IMR-90 (cell line): ENCODE results near the gene PSMD8. TPM values are rescaled to one million over a fixed set of nuclear protein-coding genes. Genes with fewer than 3 reads are reported as not detected.

Source experiments
- ATAC-seq: fragments of 200-7000 bp; cut with Tn5 transposase; 2 replicates; pipeline ENCODE4 v1.9.1; 2020; ENCODE audit warnings: low read depth, mild to moderate bottlenecking, moderate library complexity
- BruUV-seq: library from RNA; stranded (reverse); fragments of 400-500 nt; replicated peaks from 2 replicates; lab custom pipeline; 2021; lab: Mats Ljungman, UMichigan
- CTCF ChIA-PET: fragments of 300-600 bp; formaldehyde crosslinking; extraction: SDS; loops from one replicate; lab custom pipeline; 2021; ENCODE audit warnings: antibody characterized with exemption; lab: Yijun Ruan, JAX
- POLR2A ChIA-PET: fragments of 300-600 bp; sonication (Branson Sonifier 250); formaldehyde crosslinking; loops from one replicate; lab custom pipeline; 2022; ENCODE audit warnings: antibody characterized with exemption; ENCODE audit not compliant: unreplicated experiment; lab: Charles Lee
- DNase-seq: peaks from one replicate; pipeline ENCODE4 v3.0.0; 2013
- H2AFZ ChIP-seq: replicated peaks from 2 replicates; pipeline ENCODE3; 2013; ENCODE audit warnings: low read length, mild to moderate bottlenecking; ENCODE audit not compliant: poor library complexity
- H2AK5ac ChIP-seq: 2 replicates; pipeline ENCODE4 v1.6.1; 2013; ENCODE audit warnings: low read depth, low read length, inconsistent platforms
- H2AK9ac ChIP-seq: replicated peaks from 2 replicates; pipeline ENCODE3; 2013; ENCODE audit warnings: mild to moderate bottlenecking, low read depth, low read length, moderate library complexity; ENCODE audit not compliant: poor library complexity
- H2BK120ac ChIP-seq: 2 replicates; pipeline ENCODE4 v1.6.1; 2013; ENCODE audit warnings: low read depth, low read length, inconsistent platforms
- H2BK15ac ChIP-seq: 3 replicates; pipeline ENCODE4 v1.6.1; 2013; ENCODE audit warnings: low read depth, low read length, inconsistent platforms
- H2BK20ac ChIP-seq: 2 replicates; pipeline ENCODE4 v1.6.1; 2013; ENCODE audit warnings: low read depth, mild to moderate bottlenecking, inconsistent platforms, low read length, moderate library complexity
- H2BK5ac ChIP-seq: 2 replicates; pipeline ENCODE4 v1.6.1; 2013; ENCODE audit warnings: mild to moderate bottlenecking, low read depth, low read length, inconsistent platforms; ENCODE audit not compliant: poor library complexity, severe bottlenecking
- H3K14ac ChIP-seq: replicated peaks from 2 replicates; pipeline ENCODE4 v1.6.1; 2013; ENCODE audit warnings: low read depth, low read length, inconsistent platforms
- H3K18ac ChIP-seq: 2 replicates; pipeline ENCODE4 v1.6.1; 2013; ENCODE audit warnings: low read depth, low read length, control low read depth
- H3K23ac ChIP-seq: 2 replicates; pipeline ENCODE4 v1.6.1; 2013; ENCODE audit warnings: low read depth, low read length, inconsistent platforms
- H3K27ac ChIP-seq: 2 replicates; pipeline ENCODE4 v1.5.1; 2013; ENCODE audit warnings: mild to moderate bottlenecking, control low read depth, low read length; ENCODE audit not compliant: insufficient read depth
- H3K27me3 ChIP-seq: 2 replicates; pipeline ENCODE4 v1.6.1; 2013; ENCODE audit warnings: low read length; ENCODE audit not compliant: control insufficient read depth, insufficient read depth
- H3K36me3 ChIP-seq: 2 replicates; pipeline ENCODE4 v1.6.1; 2013; ENCODE audit warnings: low read length, mixed read lengths; ENCODE audit not compliant: control insufficient read depth, insufficient read depth
- H3K4ac ChIP-seq: 2 replicates; pipeline ENCODE4 v1.6.1; 2013; ENCODE audit warnings: low read depth, low read length, inconsistent platforms
- H3K4me1 ChIP-seq: 2 replicates; pipeline ENCODE4 v1.6.1; 2013; ENCODE audit warnings: low read length, mixed read lengths; ENCODE audit not compliant: control insufficient read depth, insufficient read depth
- H3K4me2 ChIP-seq: 2 replicates; pipeline ENCODE4 v1.6.1; 2013; ENCODE audit warnings: low read depth, mild to moderate bottlenecking, control low read depth, low read length, moderate library complexity
- H3K4me3 ChIP-seq: 2 replicates; pipeline ENCODE4 v1.5.1; 2013; ENCODE audit warnings: low read depth, mild to moderate bottlenecking, control low read depth, low read length, moderate library complexity; ENCODE audit not compliant: insufficient read depth
- H3K56ac ChIP-seq: 2 replicates; pipeline ENCODE4 v1.6.1; 2013; ENCODE audit warnings: low read length, inconsistent platforms; ENCODE audit not compliant: insufficient read depth; ENCODE audit errors: extremely low read depth
- H3K79me1 ChIP-seq, 2 experiments: 2 replicates each; pipeline ENCODE4 v1.6.1; 2013; ENCODE audit warnings: low read length in 2 of 2, inconsistent platforms in 1 of 2, low read depth in 1 of 2
- H3K9ac ChIP-seq: 2 replicates; pipeline ENCODE4 v1.6.1; 2013; ENCODE audit warnings: low read depth, low read length, control low read depth
- H3K9me1 ChIP-seq: 2 replicates; pipeline ENCODE4 v1.6.1; 2013; ENCODE audit warnings: low read length, inconsistent platforms; ENCODE audit not compliant: insufficient read depth
- H3K9me3 ChIP-seq: 2 replicates; pipeline ENCODE4 v1.6.1; 2013; ENCODE audit warnings: low read length; ENCODE audit not compliant: control insufficient read depth, insufficient read depth
- H4K20me1 ChIP-seq: 2 replicates; pipeline ENCODE4 v1.6.1; 2013; ENCODE audit warnings: low read length, inconsistent platforms; ENCODE audit not compliant: insufficient read depth
- H4K5ac ChIP-seq: 2 replicates; pipeline ENCODE4 v1.6.1; 2013; ENCODE audit warnings: mild to moderate bottlenecking, low read depth, low read length, control low read depth
- H4K8ac ChIP-seq, 2 experiments: 2 replicates each; pipeline ENCODE4 v1.6.1; 2013; ENCODE audit warnings: low read depth in 2 of 2, low read length in 2 of 2, control low read depth in 1 of 2, inconsistent platforms in 1 of 2
- H4K91ac ChIP-seq: 2 replicates; pipeline ENCODE4 v1.6.1; 2013; ENCODE audit warnings: low read depth, low read length, inconsistent platforms; ENCODE audit not compliant: insufficient read depth
- BHLHE40 ChIP-seq: fragments of 150-350 bp; IDR thresholded peaks from 2 replicates; pipeline ENCODE4 v1.6.1; 2016; ENCODE audit warnings: mild to moderate bottlenecking, low read depth, low read length
- CHD1 ChIP-seq: IDR thresholded peaks from 2 replicates; pipeline ENCODE4 v1.6.1; 2012; ENCODE audit warnings: low read depth, low read length, improper control_type of control experiment
- MAFK ChIP-seq: IDR thresholded peaks from 2 replicates; pipeline ENCODE4 v1.6.1; 2012; ENCODE audit warnings: low read depth, low read length, improper control_type of control experiment
- MXI1 ChIP-seq: IDR thresholded peaks from 2 replicates; pipeline ENCODE4 v1.6.1; 2012; ENCODE audit warnings: low read depth, mild to moderate bottlenecking, low read length, moderate library complexity, borderline replicate concordance
- NFE2L2 ChIP-seq: fragments of 150-350 bp; IDR thresholded peaks from 2 replicates; pipeline ENCODE4 v1.6.1; 2016; ENCODE audit warnings: low read depth, mild to moderate bottlenecking, low read length
- POLR2A ChIP-seq: IDR thresholded peaks from 2 replicates; pipeline ENCODE4 v1.6.1; 2012; ENCODE audit warnings: mild to moderate bottlenecking, low read depth, low read length
- RCOR1 ChIP-seq: IDR thresholded peaks from 2 replicates; pipeline ENCODE4 v1.6.1; 2012; ENCODE audit warnings: mild to moderate bottlenecking, low read length, improper control_type of control experiment; ENCODE audit not compliant: insufficient replicate concordance
- WGBS, 2 experiments: methylation state at CpG; one replicate each; pipeline versions ENCODE4 v1.1.5 to v1.1.7; 2013; ENCODE audit warnings: missing lambda C conversion rate in 2 of 2; ENCODE audit not compliant: insufficient read length in 1 of 2; ENCODE audit errors: extremely low coverage in 2 of 2; 5-methylcytosine and 5-hydroxymethylcytosine counted together
- dilution Hi-C: fragments of 300-500 bp; cut with HindIII; formaldehyde crosslinking; loops from one replicate; pipeline ENCODE4 v1.14.3; 2018; ENCODE audit warnings: low sequenced_read_pairs; ENCODE audit not compliant: unreplicated experiment
- in situ Hi-C: fragments of 300-500 bp; cut with MboI; formaldehyde crosslinking; loops from 3 replicates; pipeline ENCODE4 v1.14.3; 2019; ENCODE audit warnings: low sequenced_read_pairs, inconsistent platforms, mixed read lengths
- intact Hi-C: fragments of 100-400 bp; cut with micrococcal nuclease; formaldehyde crosslinking; loops from 2 replicates; pipeline ENCODE4 v1.10.0; 2022
- polyA plus RNA-seq, 3 experiments: library from polyadenylated mRNA; depleted of rRNA; stranded (reverse); fragments of >200 nt; gene quantifications; 2 replicates each; pipeline ENCODE4 v1.2.3, GENCODE V29; 2012; ENCODE audit warnings: low replicate concordance in 1 of 3
- total RNA-seq: library from RNA; depleted of rRNA; stranded (reverse); fragments of >200 nt; gene quantifications from 2 replicates; pipeline ENCODE4 v1.2.3, GENCODE V29; 2012
- TF ChIP-seq, protein P1 (sequence below): conservative IDR thresholded peaks from 2 replicates; pipeline ENCODE4 v1.5.1; 2012; ENCODE audit warnings: mild to moderate bottlenecking, low read depth, low read length, improper control_type of control experiment

PSMD8 gene
- total and polyA plus RNA-seq, 2 of the 4 experiments (the other 2 are of a cell fraction): 475 to 644 TPM

DNA sequence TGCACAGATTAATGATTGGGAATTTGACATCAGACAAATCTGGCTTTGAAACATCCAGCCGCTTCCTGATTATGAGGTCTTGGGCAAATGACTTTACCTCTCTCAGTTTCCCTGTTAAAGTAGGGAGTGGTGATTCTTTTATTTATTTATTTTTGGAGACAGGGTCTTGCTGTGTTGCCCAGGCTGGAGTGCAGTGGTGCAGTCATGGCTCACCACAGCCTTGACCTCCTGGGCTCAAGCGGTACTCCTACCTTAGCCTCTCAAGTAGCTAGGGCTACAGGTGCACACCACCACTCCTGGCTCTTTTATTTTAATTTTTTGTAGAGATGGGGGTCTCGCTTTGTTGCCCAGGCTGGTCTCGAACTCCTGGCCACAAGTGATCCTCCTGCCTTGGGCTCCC lies 2.7 kb downstream of the PSMD8 start:
- ATAC-seq: no peak
- peaks cover 12% of the 10 kb centered on the region for H3K4me1 ChIP-seq
- no peak overlapping the region for H4K5ac ChIP-seq
- no peak overlapping the region for H3K9ac ChIP-seq
- H2BK20ac ChIP-seq: no peak overlapping the region
- H3K9me3 ChIP-seq: no peaks in the 10 kb centered on the region
- no peaks in the 10 kb centered on the region for H3K27me3 ChIP-seq
- peaks cover 39% of the 10 kb centered on the region for H3K36me3 ChIP-seq
- intact Hi-C loops (no loop called here), dilution Hi-C loops (no loop called here), in situ Hi-C loops (no loop called here)
- H3K14ac ChIP-seq: no peak overlapping the region
- no TSS peak for BruUV-seq
- H4K20me1 ChIP-seq: peaks cover 56% of the 10 kb centered on the region
- H4K91ac ChIP-seq: no peak overlapping the region
- WGBS, 2 experiments: no CpG with 5 or more reads among the region's 4 CpGs
- H2BK5ac ChIP-seq: no peak overlapping the region
- no peak for DNase-seq
- no peak overlapping the region for H3K56ac ChIP-seq
- no peak overlapping the region for H2BK120ac ChIP-seq
- TF ChIP-seq CHD1 (no peak), MXI1 (no peak), MAFK (no peak), NFE2L2 (no peak), BHLHE40 (no peak), POLR2A (no peak), RCOR1 (no peak)
- TF ChIP-seq, protein P1, sequence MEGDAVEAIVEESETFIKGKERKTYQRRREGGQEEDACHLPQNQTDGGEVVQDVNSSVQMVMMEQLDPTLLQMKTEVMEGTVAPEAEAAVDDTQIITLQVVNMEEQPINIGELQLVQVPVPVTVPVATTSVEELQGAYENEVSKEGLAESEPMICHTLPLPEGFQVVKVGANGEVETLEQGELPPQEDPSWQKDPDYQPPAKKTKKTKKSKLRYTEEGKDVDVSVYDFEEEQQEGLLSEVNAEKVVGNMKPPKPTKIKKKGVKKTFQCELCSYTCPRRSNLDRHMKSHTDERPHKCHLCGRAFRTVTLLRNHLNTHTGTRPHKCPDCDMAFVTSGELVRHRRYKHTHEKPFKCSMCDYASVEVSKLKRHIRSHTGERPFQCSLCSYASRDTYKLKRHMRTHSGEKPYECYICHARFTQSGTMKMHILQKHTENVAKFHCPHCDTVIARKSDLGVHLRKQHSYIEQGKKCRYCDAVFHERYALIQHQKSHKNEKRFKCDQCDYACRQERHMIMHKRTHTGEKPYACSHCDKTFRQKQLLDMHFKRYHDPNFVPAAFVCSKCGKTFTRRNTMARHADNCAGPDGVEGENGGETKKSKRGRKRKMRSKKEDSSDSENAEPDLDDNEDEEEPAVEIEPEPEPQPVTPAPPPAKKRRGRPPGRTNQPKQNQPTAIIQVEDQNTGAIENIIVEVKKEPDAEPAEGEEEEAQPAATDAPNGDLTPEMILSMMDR: no peak
- CTCF ChIA-PET: no interaction called here
- H2AK9ac ChIP-seq: no peak overlapping the region
- no peak overlapping the region for H3K4me3 ChIP-seq
- H3K9me1 ChIP-seq: peaks cover 24% of the 10 kb centered on the region
- POLR2A ChIA-PET: no interaction called here
- no peak overlapping the region for H3K27ac ChIP-seq
- H3K18ac ChIP-seq: no peak overlapping the region
- H3K23ac ChIP-seq: no peak overlapping the region
- no peak overlapping the region for H2AFZ ChIP-seq
- no peak overlapping the region for H2BK15ac ChIP-seq
- no peak overlapping the region for H2AK5ac ChIP-seq
- H4K8ac ChIP-seq: no peak overlapping the region
- peaks cover 24 to 68% of the 10 kb centered on the region in 2 experiments; a peak in 3 of 4 replicates for H3K79me1 ChIP-seq
- no peak overlapping the region for H3K4ac ChIP-seq
- no peak overlapping the region for H3K4me2 ChIP-seq
